ENCODE data around the gene COG8.
"Not testable (repeated sequence)": the region's sequence is repeated elsewhere in the genome, so short reads cannot be mapped to it uniquely, and the experiment has no call there.

COG8 gene

GRCh38 chr16:69307091-69307490 lies 32.3 kb downstream of the COG8 start:
- TF ChIP-seq GATA1 (IDR thresholded peaks at IDR 0.05; ENCODE audit: low read depth, low read length) (no peak), POLR2A (IDR thresholded peaks at IDR 0.05; ENCODE audit: low read length) (no peak)
- no peak for DNase-seq

- DNase-seq, result no peak
- TF ChIP-seq GATA1 (IDR thresholded peaks at IDR 0.05; ENCODE audit: low read depth, low read length) (no peak), POLR2A (IDR thresholded peaks at IDR 0.05; ENCODE audit: low read length) (no peak)
Observed at GRCh38 chr16:69306031-69306430, 33.3 kb downstream of the COG8 start.

DNA sequence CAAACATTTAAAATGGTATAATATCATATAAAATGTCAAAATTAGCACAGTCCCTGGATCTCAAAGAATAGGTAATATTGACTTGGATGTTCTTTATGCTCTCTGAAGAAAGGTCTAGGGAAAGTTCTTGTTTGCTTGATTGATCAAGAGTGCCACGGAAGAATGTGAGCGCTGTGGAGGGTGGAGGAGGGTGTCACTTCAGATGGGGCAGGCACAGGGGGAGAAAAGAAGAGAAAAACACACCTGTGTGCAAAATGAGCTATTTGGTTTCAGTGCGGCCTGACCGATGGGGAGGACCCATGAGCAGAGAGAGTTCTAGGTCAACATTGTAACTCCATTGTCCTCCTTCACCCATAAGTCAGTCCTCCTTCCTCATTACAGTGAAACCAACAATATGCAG lies 37.1 kb downstream of the COG8 start:
- no peak for DNase-seq
- no peak for TF ChIP-seq POLR2A (IDR thresholded peaks at IDR 0.05; ENCODE audit: low read length)
- TF ChIP-seq GATA1 (IDR thresholded peaks at IDR 0.05; ENCODE audit: low read depth, low read length), result no peak

DNA sequence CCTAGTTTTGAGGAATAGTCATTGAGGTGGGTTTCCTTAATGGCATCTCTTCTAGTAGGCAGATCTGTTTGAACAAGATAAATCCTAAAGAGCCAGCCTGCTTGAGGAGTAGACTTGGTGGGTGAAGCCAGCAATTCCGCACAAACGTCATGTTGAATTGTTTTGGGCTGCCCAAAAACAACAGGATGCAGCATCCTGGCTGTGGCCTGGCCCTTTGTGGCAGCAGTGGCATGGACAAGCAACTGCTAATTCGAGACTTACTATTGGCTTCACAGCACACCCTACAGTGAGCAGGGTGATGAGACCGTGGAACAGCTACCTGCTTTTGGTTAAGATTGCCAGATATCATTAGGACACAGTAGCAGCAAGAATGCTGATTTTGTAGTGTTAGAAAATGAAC lies 37.5 kb downstream of the COG8 start:
- DNase-seq, result no peak
- no peak for TF ChIP-seq POLR2A (IDR thresholded peaks at IDR 0.05; ENCODE audit: low read length)

- TF ChIP-seq GATA1 (IDR thresholded peaks at IDR 0.05; ENCODE audit: low read depth, low read length), result no peak
- no peak for TF ChIP-seq POLR2A (IDR thresholded peaks at IDR 0.05; ENCODE audit: low read length)
- DNase-seq, result no peak
Observed at GRCh38 chr16:69301187-69301586, 38.2 kb downstream of the COG8 start.

DNA sequence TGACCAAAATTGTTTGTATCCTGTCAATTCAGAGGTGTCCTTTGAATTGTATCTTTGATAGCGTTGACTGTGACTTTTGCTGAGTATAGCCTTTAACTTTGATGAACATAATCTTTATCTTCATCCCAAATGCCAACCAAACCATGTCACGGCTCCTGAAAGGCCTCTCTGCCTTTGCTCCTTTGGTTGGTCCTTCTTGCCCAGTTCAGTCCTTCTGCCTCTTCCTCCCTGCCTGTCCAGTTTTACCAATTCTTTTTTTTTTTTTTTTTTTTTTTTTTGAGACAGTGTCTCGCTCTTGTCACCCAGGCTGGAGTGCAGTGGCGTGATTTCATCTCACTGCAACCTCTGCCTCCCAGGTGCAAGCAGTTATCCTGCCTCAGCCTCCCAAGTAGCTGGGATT lies 41.1 kb downstream of the COG8 start:
- DNase-seq, result no peak
- no peak for TF ChIP-seq POLR2A (IDR thresholded peaks at IDR 0.05; ENCODE audit: low read length)

DNA sequence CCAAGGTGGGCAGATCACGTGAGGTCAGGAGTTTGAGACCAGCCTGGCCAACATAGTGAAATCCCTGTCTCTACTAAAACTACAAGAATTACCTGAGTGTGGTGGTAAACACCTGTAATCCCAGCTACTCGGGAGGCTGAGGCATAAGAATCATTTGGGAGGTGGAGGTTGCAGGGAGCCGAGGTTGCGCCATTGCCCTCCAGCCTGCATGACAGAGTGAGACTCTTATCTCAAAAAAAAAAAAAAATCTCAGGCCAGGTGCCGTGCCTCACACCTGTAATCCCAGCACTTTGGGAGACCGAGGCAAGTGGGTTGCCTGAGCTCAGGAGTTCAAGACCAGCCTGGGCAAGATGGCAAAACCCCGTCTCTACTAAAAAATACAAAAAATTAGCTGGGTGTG lies 42.6 kb downstream of the COG8 start:
- DNase-seq, result not testable (repeated sequence)

DNA sequence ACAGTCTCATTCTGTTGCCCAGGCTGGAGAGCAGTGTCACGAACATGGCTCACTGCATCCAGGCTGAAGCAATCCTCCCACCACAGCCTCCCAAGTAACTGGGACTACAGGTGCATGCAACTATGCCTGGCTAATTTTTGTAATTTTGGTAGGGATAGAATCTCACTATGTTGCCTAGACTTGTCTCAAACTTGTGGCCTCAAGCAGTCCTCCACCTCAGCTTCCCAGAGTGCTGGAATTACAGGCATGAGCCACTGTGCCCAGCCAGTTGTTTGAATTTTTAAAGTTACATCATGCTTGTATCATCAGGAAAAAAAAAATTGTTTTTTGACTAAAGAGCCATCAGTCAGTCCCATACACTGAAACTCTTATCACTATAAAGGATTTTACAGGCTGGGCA lies 45.3 kb downstream of the COG8 start:
- DNase-seq, result no peak
- no peak for TF ChIP-seq POLR2A (IDR thresholded peaks at IDR 0.05; ENCODE audit: low read length)

- no peak for TF ChIP-seq GATA1 (IDR thresholded peaks at IDR 0.05; ENCODE audit: low read depth, low read length)
- no peak for DNase-seq
Observed at GRCh38 chr16:69293401-69293800, 46.0 kb downstream of the COG8 start.

GRCh38 chr16:69291657-69292056 lies 47.7 kb downstream of the COG8 start:
- not testable (repeated sequence) for DNase-seq

- peak; percentile 62 to 82 for DNase-seq
- TF ChIP-seq GATA1 (IDR thresholded peaks at IDR 0.05; ENCODE audit: low read depth, low read length) (no peak), POLR2A (IDR thresholded peaks at IDR 0.05; ENCODE audit: low read length) (no peak)
Observed at GRCh38 chr16:69286941-69287713, 52.2 kb downstream of the COG8 start.

DNA sequence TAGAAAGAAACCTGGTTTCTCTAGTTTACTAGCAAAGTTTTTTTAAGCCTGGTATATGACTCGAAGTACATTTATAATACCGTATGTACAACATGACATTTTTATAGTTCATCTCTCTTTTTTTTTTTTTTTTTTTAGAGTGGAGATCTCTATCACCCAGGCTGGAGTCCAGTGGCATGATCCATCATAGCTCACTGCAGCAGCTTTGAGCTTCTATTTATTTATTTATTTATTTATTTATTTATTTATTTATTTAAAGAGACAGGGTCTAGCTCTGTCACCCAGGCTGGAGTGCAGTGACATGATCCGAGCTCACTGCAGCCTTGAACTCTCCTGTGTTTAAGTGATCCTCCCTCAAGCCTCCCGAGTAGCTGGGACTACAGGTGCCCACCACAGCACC lies 54.1 kb downstream of the COG8 start:
- DNase-seq, result no peak
- TF ChIP-seq GATA1 (IDR thresholded peaks at IDR 0.05; ENCODE audit: low read depth, low read length) (no peak), POLR2A (IDR thresholded peaks at IDR 0.05; ENCODE audit: low read length) (no peak)

- TF ChIP-seq GATA1 (IDR thresholded peaks at IDR 0.05; ENCODE audit: low read depth, low read length) (no peak), POLR2A (IDR thresholded peaks at IDR 0.05; ENCODE audit: low read length) (no peak)
- no peak for DNase-seq
Observed at GRCh38 chr16:69283851-69284250, 55.5 kb downstream of the COG8 start.

- DNase-seq, result no peak
- TF ChIP-seq POLR2A (IDR thresholded peaks at IDR 0.05; ENCODE audit: low read length) (no peak), GATA1 (IDR thresholded peaks at IDR 0.05; ENCODE audit: low read depth, low read length) (no peak)
Observed at GRCh38 chr16:69277413-69277812, 62.0 kb downstream of the COG8 start.

Data from erythroblast (primary cell).